Endothelial cell of hepatic sinusoid (primary cell): Measurements from ENCODE around the gene STK24.

Experiments used
- in situ Hi-C: cut with HindIII; loops from 2 replicates; pipeline ENCODE4 v1.10.0; 2017; ENCODE audit warnings: low sequenced_read_pairs

STK24 gene

DNA sequence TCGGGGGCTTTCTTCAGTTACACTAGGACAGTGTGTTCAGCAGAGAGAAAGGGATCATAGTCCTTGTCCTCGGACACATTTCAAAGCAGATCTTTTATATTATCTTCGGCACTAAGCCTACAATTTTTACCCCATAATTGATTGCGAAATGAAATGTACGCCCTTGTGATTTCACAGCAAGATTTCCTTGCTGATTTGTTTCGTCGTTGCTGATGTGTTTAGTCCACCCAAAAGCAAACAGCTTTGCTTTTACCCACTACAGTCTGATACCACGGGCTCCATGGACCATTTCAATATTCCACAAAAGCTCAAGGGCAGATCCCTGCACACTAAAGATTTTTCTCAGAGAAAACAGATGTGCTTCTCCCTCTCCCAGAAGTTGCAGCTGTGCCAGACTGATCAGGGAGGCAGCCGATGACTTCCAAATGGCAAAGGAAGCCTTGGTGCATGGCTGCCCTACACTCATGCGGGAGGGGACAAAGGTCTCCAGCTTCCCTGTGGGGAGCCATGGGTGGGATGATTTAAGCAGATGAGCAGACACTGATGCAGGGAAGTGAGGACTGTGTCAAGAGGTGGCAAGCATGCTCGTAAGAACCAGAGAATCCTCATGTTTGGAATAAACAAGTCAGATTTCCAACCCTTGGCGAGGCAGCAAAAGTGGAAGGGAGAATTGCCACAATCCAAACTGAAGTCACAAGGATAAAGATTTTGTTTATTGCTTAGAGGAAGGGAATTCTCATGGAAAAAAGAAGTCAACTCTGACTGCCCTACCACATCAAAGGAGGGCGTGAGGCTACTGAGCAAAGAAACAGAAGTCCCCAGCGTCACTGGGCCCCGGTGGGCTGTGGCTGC lies 81.1 kb downstream of the STK24 start:
- in situ Hi-C loops = no loop called here

DNA sequence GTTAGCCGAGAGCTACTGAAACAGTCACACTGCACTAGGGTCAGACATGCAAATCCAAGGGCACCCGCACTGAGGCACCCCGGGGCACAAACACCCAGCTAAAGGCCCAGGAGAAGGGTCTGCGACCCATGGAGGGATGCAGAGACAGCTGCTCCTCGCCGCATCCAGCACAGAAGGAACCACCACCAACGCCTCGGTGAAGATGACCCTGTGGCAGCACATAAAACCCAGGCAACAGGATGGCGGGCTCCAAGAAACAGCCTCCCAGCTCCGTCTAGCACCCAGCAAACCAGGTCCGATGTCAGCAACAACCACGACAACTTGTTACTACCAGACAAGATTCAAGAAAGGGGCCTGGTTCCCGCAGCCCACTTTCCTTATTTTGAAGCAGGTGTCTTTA lies 82.1 kb downstream of the STK24 start:
- in situ Hi-C loops = no loop called here

DNA sequence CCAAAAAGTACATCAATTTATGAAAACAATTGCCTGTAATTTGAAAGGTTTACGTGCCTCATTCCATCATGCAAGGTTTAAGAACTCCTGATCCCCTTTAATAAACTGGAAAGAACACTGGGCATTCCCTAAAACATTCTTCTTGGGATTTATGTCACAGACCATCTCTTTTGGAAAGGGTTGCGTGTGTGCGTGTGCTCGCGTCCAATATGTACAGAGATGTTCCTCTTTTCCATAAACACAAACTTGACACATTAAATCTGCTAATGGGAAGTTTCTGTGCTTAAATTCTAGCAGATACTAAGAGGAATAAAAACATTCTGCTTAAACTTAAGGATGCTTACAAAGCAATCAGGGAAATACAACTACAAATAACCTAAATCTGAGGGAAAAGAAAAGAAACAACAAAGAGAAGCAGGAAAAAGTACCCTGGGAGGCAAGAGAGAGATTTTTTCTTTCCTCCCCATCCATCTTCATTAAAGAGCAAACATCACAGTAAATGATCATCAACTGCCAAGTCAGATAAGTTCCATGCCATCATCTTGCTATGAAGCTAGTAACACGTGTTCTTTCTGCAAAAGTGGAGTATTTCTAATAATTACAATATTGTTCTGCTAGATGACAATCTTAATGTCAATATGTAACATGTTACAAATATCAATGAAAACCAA lies 83.7 kb downstream of the STK24 start:
- in situ Hi-C loops = no loop called here

DNA sequence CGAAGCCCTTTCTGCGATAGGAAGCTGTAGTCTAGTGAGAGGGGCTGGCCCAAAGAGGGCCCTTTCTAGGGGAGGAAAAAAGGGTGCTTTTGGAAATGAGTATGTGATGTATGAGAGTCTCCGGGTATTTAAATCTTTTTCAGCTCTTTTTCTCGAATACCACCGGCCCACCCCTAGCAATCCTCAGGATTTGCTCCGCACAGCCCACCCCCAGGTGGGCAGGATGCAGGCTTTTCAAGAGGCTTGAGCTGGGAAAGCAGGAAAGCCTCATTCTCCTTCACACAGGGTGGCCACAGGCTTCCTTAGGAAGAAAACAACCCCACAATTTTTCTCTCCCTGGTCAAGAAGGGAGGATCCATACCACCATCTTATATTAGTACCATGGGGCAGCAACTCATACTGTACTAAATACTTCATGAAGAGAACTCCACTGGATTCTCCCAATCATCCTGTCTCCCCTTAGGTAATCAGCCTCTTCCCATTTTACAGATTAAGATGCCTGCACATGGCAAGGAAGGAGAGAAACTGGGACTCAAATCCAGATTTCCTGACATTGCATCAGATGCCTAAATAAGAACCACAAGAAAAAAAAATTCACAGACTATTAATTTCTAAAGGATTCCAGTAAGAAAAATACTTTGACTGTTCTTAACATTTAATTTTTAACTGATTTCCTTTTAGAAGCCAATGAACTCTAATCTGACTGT lies 84.4 kb downstream of the STK24 start:
- in situ Hi-C loops = no loop called here

DNA sequence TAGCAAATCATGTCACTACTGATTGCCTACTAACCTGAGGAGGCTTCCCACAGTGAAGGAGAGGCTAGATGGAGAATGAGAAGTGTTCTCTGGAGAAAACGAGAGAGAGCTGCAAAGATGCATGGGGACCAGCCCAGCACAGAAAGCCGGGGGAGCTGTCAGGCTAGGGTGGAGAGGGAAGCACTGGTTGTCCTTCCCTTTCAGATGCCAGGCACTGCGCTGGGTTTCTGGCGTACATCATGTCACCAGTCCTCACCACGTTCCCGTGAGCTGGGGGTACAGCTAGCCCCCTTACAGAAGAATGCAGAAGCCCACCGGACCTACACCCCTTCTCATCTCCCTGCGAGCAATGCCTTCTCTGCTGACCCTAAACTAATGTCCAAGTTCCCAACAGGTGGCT lies 86.0 kb downstream of the STK24 start:
- in situ Hi-C loops = no loop called here

DNA sequence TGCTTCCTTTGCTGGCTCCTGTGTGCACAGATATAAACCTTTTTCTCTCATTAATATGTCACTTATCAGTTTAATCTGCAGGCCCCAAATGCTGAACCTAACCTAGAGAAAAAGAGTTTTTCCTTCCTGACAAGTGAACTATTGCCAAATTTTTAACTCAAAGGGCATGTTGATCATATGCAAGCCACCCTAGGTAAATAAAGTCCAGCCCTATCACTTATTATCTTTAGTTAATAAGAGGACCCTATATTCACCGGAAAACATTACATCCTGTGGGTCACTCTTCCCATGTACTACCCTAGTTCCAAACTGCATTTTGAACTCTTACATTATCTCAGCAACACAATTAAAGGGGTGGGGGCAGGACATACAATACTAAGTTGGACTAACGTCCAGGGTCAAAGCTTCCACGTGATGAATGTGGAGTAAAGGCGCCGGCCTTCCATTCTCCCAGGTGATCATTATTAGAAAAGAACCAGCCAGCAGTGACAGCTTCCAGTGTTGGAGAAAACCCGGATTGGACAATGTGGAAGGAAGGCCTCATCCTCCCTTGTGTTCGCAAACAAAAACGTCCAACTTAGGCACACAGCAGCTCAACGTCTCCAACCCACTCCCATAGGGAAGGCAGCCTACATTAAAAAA lies 86.6 kb downstream of the STK24 start:
- in situ Hi-C loops = no loop called here

DNA sequence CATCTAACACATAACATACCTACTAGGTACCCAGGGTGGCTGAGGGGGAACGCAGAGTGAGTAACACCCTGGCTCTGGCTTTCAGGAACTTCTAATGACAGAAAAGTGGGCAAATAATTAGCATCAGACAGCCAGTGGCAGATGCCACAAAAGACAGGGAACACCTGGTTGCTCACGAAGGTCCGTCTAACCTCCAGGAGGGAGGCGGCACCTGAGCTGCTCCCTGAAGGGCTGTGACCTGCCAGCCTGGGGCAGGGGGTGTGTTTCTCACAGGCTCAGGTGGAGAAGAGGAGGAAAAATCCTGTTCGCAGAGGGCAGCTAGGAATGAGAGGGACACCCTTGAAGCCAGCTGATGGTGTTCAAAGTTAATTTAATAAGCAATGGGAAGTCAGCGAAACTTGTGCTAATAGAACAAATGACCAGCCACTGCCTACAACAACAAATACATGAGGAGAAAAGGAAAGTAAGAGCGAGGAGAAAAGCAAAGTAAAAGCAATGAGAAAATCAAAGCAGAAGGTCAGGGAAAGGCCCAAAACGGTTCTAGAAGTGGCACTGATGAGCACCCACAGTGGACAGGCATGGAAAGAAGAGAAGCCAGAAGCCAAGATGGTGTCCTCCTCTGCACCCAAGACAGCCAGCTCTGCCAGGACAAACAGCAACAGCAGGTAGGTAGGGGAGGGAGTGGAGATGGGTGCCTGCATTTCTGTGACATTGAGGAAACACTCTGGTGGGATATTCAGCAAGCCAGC lies 87.3 kb downstream of the STK24 start:
- in situ Hi-C loops = no loop called here

DNA sequence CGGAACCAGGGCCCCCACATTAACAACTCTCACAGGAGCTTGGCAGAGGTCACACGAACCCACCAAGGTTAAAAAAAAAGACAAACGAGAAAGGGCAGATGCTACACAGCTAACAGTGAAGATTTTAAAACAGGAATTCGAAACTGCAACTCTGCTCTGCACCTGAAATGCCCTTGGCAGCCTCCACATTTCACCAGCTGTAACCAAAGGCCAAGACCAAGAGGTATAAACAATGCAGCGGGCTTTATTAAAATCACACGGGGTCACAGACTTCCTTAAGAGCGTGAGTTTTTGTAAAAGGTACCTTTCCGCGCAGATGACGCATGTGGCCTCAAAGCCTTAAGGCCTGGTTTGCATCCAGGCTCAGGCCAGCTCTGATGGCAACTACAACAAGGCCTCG lies 88.2 kb downstream of the STK24 start:
- in situ Hi-C loops = no loop called here

DNA sequence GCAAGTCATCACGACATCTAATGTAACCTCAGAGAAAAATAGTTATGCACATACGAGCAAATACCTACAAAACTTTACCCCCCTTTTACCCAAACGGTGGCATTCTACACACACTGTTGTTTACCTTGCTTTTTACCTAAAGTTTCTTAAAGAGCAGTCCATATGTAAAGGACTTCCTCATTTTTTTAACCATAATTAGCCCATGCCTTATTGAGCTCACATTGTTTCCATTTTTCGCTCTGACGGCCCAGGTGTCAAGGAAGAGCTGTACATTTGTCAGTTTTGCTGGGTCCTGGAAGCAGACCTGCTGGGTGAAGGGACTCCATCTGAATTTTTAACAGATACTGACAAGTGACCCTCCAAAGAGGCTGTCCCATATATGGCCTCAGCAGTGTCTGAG lies 89.4 kb downstream of the STK24 start:
- in situ Hi-C loops = no loop called here

DNA sequence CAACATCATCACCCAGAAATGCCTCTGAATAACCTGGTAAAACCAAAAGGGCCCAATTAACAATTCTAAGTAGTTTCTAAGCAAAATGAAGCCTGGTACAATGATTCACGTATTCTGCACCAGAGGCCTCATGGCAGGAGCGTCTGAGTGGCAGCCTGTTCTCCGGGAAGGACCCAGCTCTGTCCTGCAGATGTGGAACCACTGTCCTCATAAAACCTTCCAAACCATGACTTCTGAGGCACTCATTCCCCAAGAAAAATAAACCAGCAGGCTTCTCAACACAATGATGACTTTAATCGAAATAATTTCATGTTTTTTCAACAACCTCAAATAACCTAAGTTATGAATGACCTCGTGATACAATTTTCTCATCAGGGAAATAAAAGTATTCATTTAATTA lies 89.9 kb downstream of the STK24 start:
- in situ Hi-C loops = no loop called here

DNA sequence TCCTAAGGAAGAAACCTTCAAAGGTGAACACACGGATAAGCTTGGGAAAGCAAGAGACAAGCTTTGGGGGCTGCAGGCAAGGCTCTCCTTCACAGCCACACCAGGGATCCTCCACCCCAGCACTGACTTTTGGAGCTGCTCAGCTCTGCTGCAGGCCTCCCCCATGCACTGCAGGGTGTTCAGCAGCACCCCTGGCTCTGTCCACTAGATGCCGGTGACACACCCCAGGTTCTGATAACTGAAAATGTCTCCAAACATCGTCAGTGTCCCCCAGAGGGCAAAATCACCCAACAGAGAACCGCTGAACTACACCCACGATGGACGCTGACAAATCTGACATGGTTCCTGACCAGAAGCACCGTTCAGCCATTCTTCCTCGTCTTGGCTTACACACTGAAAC lies 90.5 kb downstream of the STK24 start:
- in situ Hi-C loops = no loop called here

DNA sequence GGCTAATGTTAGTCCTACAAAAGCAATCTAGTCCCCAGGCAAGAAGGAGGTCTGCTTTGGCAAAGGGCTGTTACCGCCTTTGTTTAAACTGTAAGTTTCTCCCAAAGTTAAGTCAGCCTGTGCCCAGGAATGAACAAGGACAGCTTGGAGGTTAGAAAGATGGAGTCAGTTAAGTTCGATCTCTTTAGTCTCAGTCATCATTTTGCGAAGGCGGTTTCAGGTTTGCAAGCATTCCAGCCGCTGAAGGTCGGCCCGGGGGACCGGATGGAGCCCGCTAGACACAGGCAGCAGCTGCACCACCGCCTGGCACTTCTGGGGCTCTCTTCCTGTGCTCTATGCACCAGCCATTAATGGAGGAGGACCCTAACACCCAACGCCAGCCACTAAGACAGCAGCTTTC lies 91.3 kb downstream of the STK24 start:
- in situ Hi-C loops = no loop called here

DNA sequence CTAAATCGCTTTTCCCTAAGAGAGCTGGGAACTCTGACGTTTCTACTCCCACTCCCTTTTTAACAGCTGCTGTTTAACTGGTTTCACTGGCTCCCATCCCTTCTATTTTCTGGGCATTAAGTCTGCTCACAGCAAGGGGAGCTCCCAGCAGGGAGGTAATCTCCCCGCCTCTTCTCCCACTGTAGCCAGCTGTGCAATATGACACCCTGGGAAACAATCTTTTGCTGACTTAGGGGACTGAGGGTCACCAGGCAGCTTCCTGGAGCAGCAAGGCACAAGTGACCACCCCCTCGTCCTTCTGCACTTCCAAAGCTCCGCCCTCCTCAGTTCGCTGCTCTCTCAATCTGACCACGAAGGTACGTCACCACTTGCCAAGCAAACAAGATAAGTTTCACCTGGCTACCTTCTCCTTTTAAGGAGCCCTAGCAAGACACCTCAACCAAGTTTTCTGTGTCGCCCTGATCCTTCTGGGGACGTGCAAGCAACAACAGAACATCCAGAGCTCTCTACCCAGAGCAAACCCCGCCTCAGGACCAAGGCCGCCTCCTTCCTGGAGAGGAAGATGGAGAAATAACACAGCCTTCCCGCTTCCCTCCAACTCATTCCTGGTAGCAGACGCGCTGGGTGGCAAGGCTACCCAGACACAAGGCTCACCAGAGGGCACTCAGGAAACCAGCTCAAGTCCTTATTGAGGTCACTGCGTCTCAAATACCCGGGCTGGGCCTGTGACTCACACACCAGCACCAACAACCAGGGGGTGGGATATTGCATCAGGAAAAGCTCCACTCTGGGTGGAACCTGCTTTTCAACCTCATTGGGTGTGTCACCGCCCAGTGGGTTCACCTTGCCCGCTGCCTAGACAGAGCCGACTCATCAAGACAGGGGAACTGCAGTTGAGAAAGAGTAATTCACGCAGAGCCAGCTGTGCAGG lies 92.4 kb downstream of the STK24 start:
- in situ Hi-C loops = no loop called here

DNA sequence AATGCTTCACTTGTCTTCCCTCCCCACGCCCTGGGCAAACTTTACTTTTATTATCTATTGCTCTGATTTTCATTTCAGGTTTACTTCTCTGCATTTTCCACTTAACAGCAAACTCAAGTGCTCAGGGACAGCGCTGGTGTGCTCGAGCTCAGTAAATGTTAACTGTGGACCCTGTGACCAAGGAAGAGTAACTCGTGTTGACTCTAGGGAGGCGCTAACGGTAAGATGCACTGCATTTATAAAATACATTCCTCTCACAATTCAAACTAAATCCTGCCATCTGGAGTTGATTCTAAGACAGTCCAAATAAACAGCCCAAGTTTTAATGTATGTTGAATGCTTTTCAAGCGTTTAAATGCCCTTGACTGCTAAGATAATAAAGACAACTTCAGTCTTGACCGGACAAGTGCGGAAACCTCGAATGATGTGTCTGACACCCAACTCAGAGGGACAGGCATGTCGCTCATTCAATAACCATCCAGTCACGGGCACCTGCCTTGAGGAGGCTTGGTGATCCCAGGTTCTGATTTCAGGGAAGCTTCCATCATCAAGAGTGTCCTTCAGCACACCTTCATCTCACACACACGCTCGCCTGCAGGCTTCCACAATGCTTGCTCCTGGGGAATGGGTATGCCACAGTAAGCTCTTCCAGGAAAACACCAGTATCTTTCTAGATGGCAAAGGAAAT lies 93.2 kb downstream of the STK24 start:
- in situ Hi-C loops = no loop called here

DNA sequence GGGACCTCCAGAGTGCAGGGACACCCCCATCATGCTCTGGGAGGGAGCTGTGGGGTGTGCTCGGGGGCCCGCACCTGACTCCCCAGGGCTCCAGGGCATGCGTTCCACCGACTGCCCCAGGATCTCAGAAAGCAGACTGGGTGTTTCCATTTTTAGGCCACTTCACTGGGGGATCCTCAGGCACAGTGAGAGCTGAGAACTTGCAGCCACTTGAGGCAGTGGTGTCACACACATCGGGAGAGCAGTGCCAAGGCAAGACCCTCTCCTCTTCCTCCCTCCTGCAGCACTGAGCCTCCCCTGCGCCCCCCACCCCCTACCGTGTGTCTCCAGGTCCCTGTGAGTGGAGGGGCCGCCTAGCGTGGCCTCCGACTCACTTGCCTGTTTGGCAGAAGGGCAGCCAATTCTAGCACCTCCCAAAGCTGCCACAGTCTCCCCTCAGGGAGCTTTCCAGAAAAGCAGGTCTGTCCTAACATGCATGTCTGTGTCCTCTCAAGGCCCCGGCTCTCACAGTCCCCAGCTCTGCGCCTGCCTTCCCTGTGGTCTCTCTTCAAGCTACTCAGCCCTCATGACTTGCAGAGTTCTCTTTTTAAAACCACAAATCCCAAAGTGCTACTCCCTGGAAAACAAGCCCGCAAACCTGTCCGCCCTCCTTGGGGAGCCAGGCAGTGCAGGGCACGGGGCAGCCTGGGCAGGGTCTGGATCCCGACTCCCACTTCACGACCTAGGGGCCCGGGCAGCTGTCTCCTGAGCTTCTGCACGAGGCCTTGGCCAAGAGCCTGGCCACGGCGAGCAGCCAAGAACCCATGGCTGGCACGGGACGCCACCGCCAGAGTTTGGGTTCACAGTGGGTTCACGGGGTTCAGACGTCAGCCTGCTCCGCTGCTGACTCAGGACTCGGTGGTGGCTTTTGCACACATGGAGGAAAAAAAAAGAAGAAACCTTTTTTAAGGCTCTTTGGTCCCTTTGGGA lies 94.1 kb downstream of the STK24 start:
- in situ Hi-C loops = no loop called here

DNA sequence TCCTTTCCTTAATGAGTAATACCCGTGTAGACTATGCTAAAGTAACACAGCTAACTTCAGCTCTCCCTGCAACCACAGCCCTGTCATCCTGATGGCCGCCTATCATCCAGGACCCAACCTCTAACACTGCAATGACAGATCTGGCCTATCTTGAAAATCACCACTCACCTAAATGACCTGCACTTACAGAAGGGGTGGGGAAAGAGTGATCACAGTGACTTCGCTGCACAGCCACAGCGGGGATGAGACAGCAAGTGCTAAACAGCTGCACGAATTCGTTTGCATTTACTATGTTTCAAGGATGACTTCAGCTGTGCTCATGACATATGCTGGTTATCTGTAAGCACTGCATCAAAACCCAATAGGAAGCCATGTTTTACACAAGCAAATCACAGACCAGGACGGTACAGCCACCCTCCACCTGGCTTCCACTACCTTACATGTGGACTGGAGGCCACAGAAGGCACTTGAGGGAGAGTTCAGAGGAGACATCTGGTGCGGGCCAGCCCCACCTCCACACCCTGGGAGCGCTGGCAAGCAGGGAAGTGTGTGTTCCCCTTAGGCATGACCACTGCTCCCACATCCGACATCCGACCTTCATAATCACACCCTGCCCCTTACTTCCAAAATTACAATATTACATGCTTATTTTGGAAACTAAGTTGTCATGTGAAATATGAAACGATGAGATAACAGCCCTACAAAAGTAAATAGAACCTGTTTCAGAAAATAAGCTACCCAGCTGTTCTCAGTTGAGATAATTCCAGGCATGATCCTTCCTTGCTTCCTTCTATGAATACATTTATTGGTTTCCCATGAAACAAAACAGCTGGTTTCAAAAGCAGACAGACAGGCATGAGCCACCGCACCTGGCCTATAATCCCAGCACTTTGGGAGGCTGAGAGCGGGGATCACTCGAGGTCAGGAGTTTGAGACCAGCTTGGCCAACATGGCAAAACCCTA lies 95.7 kb downstream of the STK24 start:
- in situ Hi-C loops = no loop called here

DNA sequence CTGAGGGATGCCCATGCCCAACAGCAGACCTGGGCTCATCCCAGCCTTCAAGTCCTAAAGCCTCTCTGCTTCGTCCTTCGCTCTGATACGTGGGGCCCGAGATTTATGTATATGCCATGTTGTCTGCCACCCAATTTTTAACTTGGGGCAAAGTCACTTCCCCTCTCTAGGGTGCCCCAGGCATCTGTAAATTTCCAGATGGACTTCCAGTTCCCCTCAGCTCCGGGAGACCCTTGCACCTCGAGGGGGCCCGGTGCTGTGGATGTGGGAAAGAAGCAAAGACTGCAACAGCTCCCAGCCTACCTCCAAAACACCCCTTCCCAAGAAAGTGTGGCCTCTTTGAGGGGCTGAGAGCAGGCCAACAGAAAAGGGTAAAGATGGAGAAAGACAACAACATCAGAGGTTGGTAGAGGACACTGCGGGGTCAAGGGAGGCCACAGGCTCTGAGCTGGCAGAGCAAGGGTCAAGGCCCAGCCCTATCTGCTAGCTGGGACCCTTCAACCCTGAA lies 97.4 kb downstream of the STK24 start:
- in situ Hi-C loops = no loop called here
